A549 (cell line): ENCODE measurements around the gene MAPK12. TPM values are rescaled to one million over a fixed set of nuclear protein-coding genes. Genes with fewer than 3 reads are reported as not detected.

ENCODE experiments used
- ATAC-seq, 2 experiments: fragments of 200-7000 bp in 1 of 2; fragments of >200 bp in 1 of 2; cut with Nextera tagmentation in 1 of 2; cut with Tn5 transposase in 1 of 2; 3 replicates each; pipeline versions ENCODE4 v1.8.0 to v1.9.1; 2018 to 2020; ENCODE audit warnings: mild to moderate bottlenecking in 1 of 2, moderate library complexity in 1 of 2
- CTCF ChIA-PET: fragments of 300-600 bp; sonication (Branson Sonifier 250); formaldehyde crosslinking; extraction: SDS; loops from one replicate; lab custom pipeline; 2021; ENCODE audit warnings: antibody characterized with exemption, inconsistent platforms; lab: Yijun Ruan, JAX
- POLR2A ChIA-PET: fragments of 350-600 bp; formaldehyde crosslinking; extraction: SDS; loops from one replicate; lab custom pipeline; 2021; ENCODE audit warnings: antibody characterized with exemption, inconsistent platforms; lab: Yijun Ruan, JAX
- DNase-seq, 2 experiments: peaks; one replicate each; pipeline versions ENCODE4 v3.0.0 to v3.0.0-alpha.2; 2011 to 2016; ENCODE audit warnings: low read depth in 1 of 2, low spot score in 1 of 2
- FAIRE-seq: peaks from 2 replicates; lab custom pipeline; 2011; peaks lifted over from hg19 to GRCh38; lab: Jason Lieb, UNC
- H3K27ac ChIP-seq, 2 experiments: fragments of >200 bp; sonication (Bioruptor Twin); formaldehyde crosslinking; 3 replicates each; pipeline ENCODE4 v1.5.1; 2016 to 2017
- H3K4me1 ChIP-seq: fragments of >200 bp; sonication (Bioruptor Twin); formaldehyde crosslinking; 3 replicates; pipeline ENCODE4 v1.6.1; 2016
- H3K4me2 ChIP-seq: fragments of >200 bp; sonication (Bioruptor Twin); formaldehyde crosslinking; 3 replicates; pipeline ENCODE4 v1.6.1; 2016
- H3K4me3 ChIP-seq: fragments of >200 bp; sonication (Bioruptor Twin); formaldehyde crosslinking; 3 replicates; pipeline ENCODE4 v1.5.1; 2016
- H3K9me3 ChIP-seq: fragments of >200 bp; sonication (Bioruptor Twin); formaldehyde crosslinking; 3 replicates; pipeline ENCODE4 v1.6.1; 2016
- ATOH8 ChIP-seq: fragments of 250-450 bp; sonication (Bioruptor Pico); IDR thresholded peaks from 2 replicates; pipeline ENCODE4 v1.5.0; 2020; ENCODE audit warnings: low read depth, mild to moderate bottlenecking, moderate library complexity
- CBX8 ChIP-seq: fragments of 200-600 bp; sonication (generic); IDR thresholded peaks from 2 replicates; pipeline ENCODE4 v1.6.1; 2016
- CHD2 ChIP-seq: fragments of 150-350 bp; IDR thresholded peaks from 2 replicates; pipeline ENCODE4 v1.6.1; 2014; ENCODE audit warnings: low read length; ENCODE audit not compliant: partially characterized antibody
- CHD4 ChIP-seq: fragments of 200-600 bp; sonication (generic); IDR thresholded peaks from 2 replicates; pipeline ENCODE4 v1.6.1; 2016; ENCODE audit warnings: antibody characterized with exemption, mild to moderate bottlenecking, borderline replicate concordance
- E2F6 ChIP-seq: IDR thresholded peaks from 2 replicates; pipeline ENCODE4 v1.6.1; 2012; ENCODE audit warnings: low read depth, borderline replicate concordance
- EHF ChIP-seq: fragments of 250-450 bp; sonication (Bioruptor Pico); IDR thresholded peaks from 2 replicates; pipeline ENCODE4 v1.5.0; 2020; ENCODE audit warnings: mild to moderate bottlenecking
- ELK1 ChIP-seq: fragments of 150-350 bp; IDR thresholded peaks from 2 replicates; pipeline ENCODE4 v1.6.1; 2014; ENCODE audit warnings: low read depth, mild to moderate bottlenecking, low read length
- FOSB ChIP-seq: fragments of 250-450 bp; sonication (Bioruptor Pico); IDR thresholded peaks from 2 replicates; pipeline ENCODE4 v1.5.0; 2020; ENCODE audit warnings: mild to moderate bottlenecking, moderate library complexity
- GATA3 ChIP-seq: IDR thresholded peaks from 2 replicates; pipeline ENCODE4 v1.6.1; 2012; ENCODE audit warnings: borderline replicate concordance
- HDAC2 ChIP-seq: fragments of 200-600 bp; sonication (generic); IDR thresholded peaks from 2 replicates; pipeline ENCODE4 v1.6.1; 2016
- HEYL ChIP-seq: fragments of 250-450 bp; sonication (Bioruptor Pico); IDR thresholded peaks from 2 replicates; pipeline ENCODE4 v1.8.0; 2021; ENCODE audit warnings: mild to moderate bottlenecking, moderate library complexity
- HMGXB4 ChIP-seq: fragments of 250-450 bp; sonication (Bioruptor Pico); IDR thresholded peaks from 2 replicates; pipeline ENCODE4 v1.5.0; 2021; ENCODE audit warnings: mild to moderate bottlenecking, moderate library complexity, borderline replicate concordance
- HOXB13 ChIP-seq: fragments of 250-450 bp; sonication (Bioruptor Pico); IDR thresholded peaks from 2 replicates; pipeline ENCODE4 v1.5.0; 2020; ENCODE audit warnings: low read depth, mild to moderate bottlenecking, moderate library complexity
- JUNB ChIP-seq: fragments of >200 bp; sonication (Bioruptor Twin); formaldehyde crosslinking; IDR thresholded peaks from 2 replicates; pipeline ENCODE4 v1.6.1; 2016
- KDM5A ChIP-seq: fragments of 200-600 bp; sonication (generic); IDR thresholded peaks from 2 replicates; pipeline ENCODE4 v1.6.1; 2016; ENCODE audit warnings: antibody characterized with exemption, mild to moderate bottlenecking
- MYC ChIP-seq: IDR thresholded peaks from 2 replicates; pipeline ENCODE4 v1.6.1; 2012; ENCODE audit warnings: mild to moderate bottlenecking, inconsistent platforms, low read length, improper control_type of control experiment, borderline replicate concordance
- NFE2L2 ChIP-seq: fragments of 150-350 bp; conservative IDR thresholded peaks from 2 replicates; pipeline ENCODE4 v1.6.1; 2014; ENCODE audit warnings: low read length
- NPAS2 ChIP-seq: fragments of 250-450 bp; sonication (Bioruptor Pico); IDR thresholded peaks from 2 replicates; pipeline ENCODE4 v1.8.0; 2022; ENCODE audit warnings: mild to moderate bottlenecking, moderate library complexity, borderline replicate concordance
- POLR2A ChIP-seq: IDR thresholded peaks from 2 replicates; pipeline ENCODE4 v1.6.1; 2012; ENCODE audit warnings: mild to moderate bottlenecking, low read length
- RARB ChIP-seq: fragments of 250-450 bp; sonication (Bioruptor Pico); IDR thresholded peaks from 2 replicates; pipeline ENCODE4 v1.8.0; 2021; ENCODE audit warnings: mild to moderate bottlenecking, moderate library complexity
- RCOR1 ChIP-seq: fragments of 150-350 bp; IDR thresholded peaks from 2 replicates; pipeline ENCODE4 v1.6.1; 2014; ENCODE audit warnings: antibody characterized with exemption, low read length, low read depth
- ZC3H11A ChIP-seq: fragments of 450-650 bp; IDR thresholded peaks from 2 replicates; pipeline ENCODE4 v1.6.1; 2014; ENCODE audit warnings: antibody characterized with exemption, mild to moderate bottlenecking
- WGBS: methylation state at CpG from one replicate; pipeline ENCODE4 v1.1.6; 2017; ENCODE audit errors: missing lambda C conversion rate; 5-methylcytosine and 5-hydroxymethylcytosine counted together
- polyA plus RNA-seq, 4 experiments: library from polyadenylated mRNA; depleted of rRNA in 3 of 4; stranded (reverse); fragments of >200 nt; fragmentation: RNase III in 1 of 4; extraction: RNeasy Plus Mini Kit Qiagen cat#74134 plus additional on column Dnase treatment in 1 of 4; gene quantifications; 2 replicates in 3 of 4; 3 replicates in 1 of 4; pipeline ENCODE4 v1.2.3, GENCODE V29; 2011 to 2017

The MAPK12 gene
- polyA plus RNA-seq, 2 of the 4 experiments (the other 2 are of a cell fraction) = 12.5 to 25.8 TPM

- 90% methylated on average over 14 of the region's 14 CpGs for WGBS
These were observed 50.3 kb downstream of the MAPK12 start for GRCh38 chr22:50211147-50211546.

GRCh38 chr22:50210378-50211139, 50.9 kb downstream of the MAPK12 start:
- no peak overlapping the region for H3K4me2 ChIP-seq
- 90% methylated on average over 17 of the region's 32 CpGs for WGBS
- H3K4me1 ChIP-seq = no peaks in the 10 kb centered on the region
- ATAC-seq (no peak), FAIRE-seq (no peak), DNase-seq (no peak)
- H3K4me3 ChIP-seq = no peak overlapping the region
- H3K9me3 ChIP-seq = no peaks in the 10 kb centered on the region
- ChIA-PET POLR2A (no interaction called here), CTCF (interaction anchor here (1.0 to 3.2 kb wide), 6 partner anchors 10 to 62 kb away, joined by 3 to 18 read pairs (median 4); no protein-coding TSS in a partner anchor)
- TF ChIP-seq RCOR1 (no peak), CHD2 (no peak), FOSB (CRISPR knock-in tag) (no peak)
- H3K27ac ChIP-seq = no peak overlapping the region

More at GRCh38 chr22:50211147-50211546, 50.3 kb downstream of the MAPK12 start:
- no peaks in the 10 kb centered on the region for H3K4me1 ChIP-seq
- POLR2A ChIA-PET = no interaction called here
- H3K9me3 ChIP-seq = no peaks in the 10 kb centered on the region
- no peak overlapping the region for H3K4me2 ChIP-seq
- H3K27ac ChIP-seq = no peak overlapping the region
- no peak for TF ChIP-seq POLR2A
- TF ChIP-seq HDAC2 = no peak
- TF ChIP-seq ELK1 = no peak
- TF ChIP-seq GATA3 = no peak
- TF ChIP-seq HOXB13 (CRISPR knock-in tag) = no peak
- TF ChIP-seq NFE2L2 = no peak
- no peak for TF ChIP-seq ZC3H11A
- TF ChIP-seq HMGXB4 (CRISPR knock-in tag) = no peak
- TF ChIP-seq RARB = no peak
- no peak for TF ChIP-seq RCOR1
- no peak for TF ChIP-seq KDM5A
- no peak for TF ChIP-seq CHD4
- TF ChIP-seq MYC = no peak
- no peak for TF ChIP-seq JUNB
- no peak for TF ChIP-seq NPAS2 (CRISPR knock-in tag)
- no peak for TF ChIP-seq EHF (CRISPR knock-in tag)
- TF ChIP-seq ATOH8 (CRISPR knock-in tag) = no peak
- no peak for TF ChIP-seq E2F6
- TF ChIP-seq HEYL (CRISPR knock-in tag) = no peak
- no peak for TF ChIP-seq CBX8
- no peak overlapping the region for H3K4me3 ChIP-seq
- CTCF ChIA-PET = interaction anchor here (1.0 to 3.2 kb wide), 6 partner anchors 10 to 62 kb away, joined by 3 to 18 read pairs (median 4); no protein-coding TSS in a partner anchor
- FAIRE-seq (no peak), ATAC-seq (no peak), DNase-seq (no peak)
